Peyer's patch (tissue), 4 donors: Measurements from ENCODE around the gene OLA1.
"Not testable (repeated sequence)": the region's sequence is repeated elsewhere in the genome, so short reads cannot be mapped to it uniquely, and the experiment has no call there.

Experiments used
- POLR2A ChIP-seq, 2 donors: fragments of 450-650 bp; IDR thresholded peaks; one replicate each; pipeline ENCODE4 v1.5.1; 2017; ENCODE audit warnings: antibody characterized with exemption in 2 of 2, mild to moderate bottlenecking in 2 of 2, moderate library complexity in 2 of 2
- TF ChIP-seq, protein P1 (sequence below), 6 experiments: fragments of 450-650 bp in 4 of 6; fragments of 200-600 bp in 2 of 6; sonication (generic) in 1 of 6; IDR thresholded peaks; one replicate each; pipeline ENCODE4 v1.5.1; 2017 to 2019; ENCODE audit warnings: antibody characterized with exemption in 6 of 6, mild to moderate bottlenecking in 3 of 6, moderate library complexity in 1 of 6

GRCh38 chr2:174270263-174270662, 21.9 kb upstream of the OLA1 start:
- TF ChIP-seq, protein P1, sequence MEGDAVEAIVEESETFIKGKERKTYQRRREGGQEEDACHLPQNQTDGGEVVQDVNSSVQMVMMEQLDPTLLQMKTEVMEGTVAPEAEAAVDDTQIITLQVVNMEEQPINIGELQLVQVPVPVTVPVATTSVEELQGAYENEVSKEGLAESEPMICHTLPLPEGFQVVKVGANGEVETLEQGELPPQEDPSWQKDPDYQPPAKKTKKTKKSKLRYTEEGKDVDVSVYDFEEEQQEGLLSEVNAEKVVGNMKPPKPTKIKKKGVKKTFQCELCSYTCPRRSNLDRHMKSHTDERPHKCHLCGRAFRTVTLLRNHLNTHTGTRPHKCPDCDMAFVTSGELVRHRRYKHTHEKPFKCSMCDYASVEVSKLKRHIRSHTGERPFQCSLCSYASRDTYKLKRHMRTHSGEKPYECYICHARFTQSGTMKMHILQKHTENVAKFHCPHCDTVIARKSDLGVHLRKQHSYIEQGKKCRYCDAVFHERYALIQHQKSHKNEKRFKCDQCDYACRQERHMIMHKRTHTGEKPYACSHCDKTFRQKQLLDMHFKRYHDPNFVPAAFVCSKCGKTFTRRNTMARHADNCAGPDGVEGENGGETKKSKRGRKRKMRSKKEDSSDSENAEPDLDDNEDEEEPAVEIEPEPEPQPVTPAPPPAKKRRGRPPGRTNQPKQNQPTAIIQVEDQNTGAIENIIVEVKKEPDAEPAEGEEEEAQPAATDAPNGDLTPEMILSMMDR (IDR thresholded peaks at IDR 0.05): not testable (repeated sequence)
- TF ChIP-seq POLR2A (IDR thresholded peaks at IDR 0.05): not testable (repeated sequence)
